HG03159 (cell line): ENCODE data around the gene BCAN.

Experiments
- ATAC-seq: cut with Tn5 transposase; IDR thresholded peaks from one replicate; pipeline ENCODE4 v1.9.1; 2021; ENCODE audit warnings: mild to moderate bottlenecking, moderate library complexity; ENCODE audit not compliant: unreplicated experiment

The BCAN gene

DNA sequence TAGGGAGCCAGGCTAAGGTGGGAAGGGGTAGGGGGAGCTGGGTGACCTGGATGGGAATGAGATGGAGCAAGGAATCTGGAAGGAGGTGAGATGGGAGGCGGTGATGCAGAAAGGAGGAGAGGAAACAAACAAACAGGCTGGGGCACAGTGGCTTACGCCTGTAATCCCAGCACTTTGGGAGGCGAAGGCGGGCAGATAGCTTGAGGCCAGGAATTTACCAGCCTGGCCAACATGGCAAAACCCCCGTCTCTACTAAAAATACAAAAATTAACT lies 52.7 kb downstream of the BCAN start:
- no peak for ATAC-seq

DNA sequence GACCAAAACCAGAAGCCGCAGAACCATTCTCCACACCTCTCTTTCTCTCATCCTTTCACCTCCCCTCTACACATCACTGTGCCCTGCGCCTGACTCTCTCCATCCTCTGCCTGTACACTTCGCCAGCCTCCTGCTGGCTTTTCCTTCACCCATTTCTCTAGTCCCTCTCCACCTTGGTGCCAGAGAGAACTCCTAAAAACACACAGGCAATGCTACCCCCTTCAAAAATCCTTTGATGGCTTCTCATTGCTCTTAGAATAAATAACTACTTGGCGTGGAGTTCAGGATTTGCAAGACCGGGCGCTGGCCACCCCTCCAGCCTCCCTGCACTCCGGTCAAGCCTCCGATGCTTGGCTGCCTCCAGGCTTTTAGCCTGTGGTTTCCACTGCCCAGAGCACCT lies 54.8 kb downstream of the BCAN start:
- ATAC-seq: no peak

DNA sequence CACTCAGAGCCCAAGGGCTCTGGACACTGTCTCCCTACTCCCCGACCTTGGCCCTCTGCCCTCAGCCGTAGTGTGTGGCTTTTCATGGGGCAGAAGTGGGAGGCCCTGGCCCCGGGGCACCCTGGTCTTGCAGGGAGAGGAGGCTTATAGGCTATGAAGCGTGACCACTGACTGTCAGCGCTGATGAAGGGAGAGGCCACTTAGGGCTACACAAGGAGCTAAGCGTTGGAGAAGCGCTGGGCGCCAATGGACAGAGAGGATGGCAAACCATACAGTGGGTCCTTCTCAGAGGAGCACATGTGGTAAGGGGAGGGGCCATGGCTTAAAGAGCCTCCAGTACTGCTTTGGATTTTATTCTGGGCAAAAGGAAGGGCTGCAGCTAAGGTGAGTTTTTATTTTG lies 55.6 kb downstream of the BCAN start:
- ATAC-seq: no peak

- no peak for ATAC-seq
These were observed 57.1 kb downstream of the BCAN start for GRCh38 chr1:156698995-156699394.

- no peak for ATAC-seq
These were observed 59.0 kb downstream of the BCAN start for GRCh38 chr1:156700736-156701531.

DNA sequence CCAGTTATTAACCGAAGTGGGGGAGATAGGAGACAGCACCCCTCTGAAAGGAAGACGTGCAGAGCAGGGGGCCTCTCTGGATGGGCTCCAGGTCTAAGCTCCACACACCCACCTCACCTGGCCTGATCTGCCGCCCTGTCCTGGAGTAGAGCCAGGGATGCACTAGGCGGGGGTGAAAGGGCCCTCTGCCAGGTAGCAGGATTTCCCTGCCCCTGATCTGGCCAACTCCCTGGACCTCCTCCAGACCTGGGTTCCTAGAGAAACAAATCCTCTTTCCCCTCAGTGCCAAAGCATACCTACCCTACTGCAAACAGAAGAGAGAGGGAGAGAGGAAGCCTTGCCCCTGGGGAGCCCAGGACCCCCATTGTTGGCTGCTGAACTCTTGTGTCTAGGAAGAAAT lies 61.4 kb downstream of the BCAN start:
- no peak for ATAC-seq

GRCh38 chr1:156703741-156704140 lies 61.8 kb downstream of the BCAN start:
- ATAC-seq: no peak

- ATAC-seq: no peak
These were observed 62.3 kb downstream of the BCAN start for GRCh38 chr1:156704166-156704711.

GRCh38 chr1:156704930-156705320 lies 63.0 kb downstream of the BCAN start:
- no peak for ATAC-seq

DNA sequence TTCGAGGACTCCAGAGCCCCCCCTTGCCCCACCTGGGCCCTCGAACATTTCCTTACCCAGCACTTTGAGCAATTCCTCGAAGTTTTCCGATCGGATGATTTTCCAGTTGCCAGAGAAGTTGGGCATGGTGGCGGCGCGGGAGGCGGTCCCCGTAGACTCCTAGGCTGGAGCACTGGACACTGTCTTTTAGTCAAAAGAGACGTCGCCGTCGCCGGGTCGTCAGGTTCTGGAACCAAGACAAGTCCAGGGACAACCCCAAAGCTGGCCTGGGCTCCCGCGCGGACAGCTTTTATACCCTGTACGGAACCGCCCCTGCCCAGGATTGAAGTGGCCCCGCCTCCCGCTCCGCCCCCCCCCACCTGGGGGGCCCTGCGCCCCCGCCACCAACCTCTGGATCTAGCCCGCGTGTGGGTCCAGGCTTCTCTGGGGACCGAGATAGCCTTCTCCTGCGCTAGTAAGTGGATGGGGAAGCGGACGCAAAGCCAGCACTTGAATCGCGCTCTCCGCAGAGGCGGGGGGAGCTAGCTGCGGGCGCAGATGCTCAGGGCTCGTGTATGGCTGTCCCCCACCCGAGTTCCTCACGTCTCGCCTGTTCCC lies 63.5 kb downstream of the BCAN start, which contains the start of gene CRABP2:
CRABP2 (minus strand) TSS at position 263 of the 597 bp plus-strand sequence; CDS start at position 126, 137 bp downstream.
- no peak for ATAC-seq

DNA sequence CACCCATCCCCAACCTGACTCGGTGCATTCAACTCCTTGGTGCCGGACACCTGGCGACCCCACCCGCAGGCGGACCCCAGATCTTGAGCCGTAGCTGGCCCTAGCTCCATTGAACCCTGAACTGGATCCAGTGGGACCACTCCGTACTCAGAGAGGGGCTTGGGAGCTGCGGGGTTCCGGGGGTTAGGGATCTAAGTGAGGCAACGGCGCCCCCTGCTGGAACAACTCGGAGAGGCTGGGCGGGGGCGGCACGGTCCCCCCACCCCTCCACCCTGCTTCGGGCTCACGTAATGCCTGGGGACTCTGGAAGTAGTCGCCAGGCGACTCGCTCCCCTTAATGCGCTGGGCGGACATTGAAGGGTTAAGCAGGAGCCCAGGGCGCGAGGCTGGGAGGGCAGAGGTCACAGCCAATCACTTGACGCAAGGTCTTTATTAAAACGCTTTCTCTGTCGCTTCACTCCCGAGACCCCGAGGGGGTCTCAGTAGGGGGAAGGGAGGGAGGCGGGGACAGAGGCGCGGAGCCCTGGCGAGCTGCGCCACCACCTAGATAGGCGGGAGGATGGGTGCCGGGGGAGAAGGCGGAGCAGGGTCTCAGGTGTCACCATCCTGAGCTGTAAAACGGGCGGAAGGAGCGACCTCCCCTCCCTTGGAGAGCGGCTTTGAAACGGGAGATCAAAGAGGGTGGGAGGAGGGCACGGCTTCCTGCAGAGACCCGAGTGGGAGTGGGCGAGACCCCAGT lies 64.2 kb downstream of the BCAN start:
- ATAC-seq: no peak

DNA sequence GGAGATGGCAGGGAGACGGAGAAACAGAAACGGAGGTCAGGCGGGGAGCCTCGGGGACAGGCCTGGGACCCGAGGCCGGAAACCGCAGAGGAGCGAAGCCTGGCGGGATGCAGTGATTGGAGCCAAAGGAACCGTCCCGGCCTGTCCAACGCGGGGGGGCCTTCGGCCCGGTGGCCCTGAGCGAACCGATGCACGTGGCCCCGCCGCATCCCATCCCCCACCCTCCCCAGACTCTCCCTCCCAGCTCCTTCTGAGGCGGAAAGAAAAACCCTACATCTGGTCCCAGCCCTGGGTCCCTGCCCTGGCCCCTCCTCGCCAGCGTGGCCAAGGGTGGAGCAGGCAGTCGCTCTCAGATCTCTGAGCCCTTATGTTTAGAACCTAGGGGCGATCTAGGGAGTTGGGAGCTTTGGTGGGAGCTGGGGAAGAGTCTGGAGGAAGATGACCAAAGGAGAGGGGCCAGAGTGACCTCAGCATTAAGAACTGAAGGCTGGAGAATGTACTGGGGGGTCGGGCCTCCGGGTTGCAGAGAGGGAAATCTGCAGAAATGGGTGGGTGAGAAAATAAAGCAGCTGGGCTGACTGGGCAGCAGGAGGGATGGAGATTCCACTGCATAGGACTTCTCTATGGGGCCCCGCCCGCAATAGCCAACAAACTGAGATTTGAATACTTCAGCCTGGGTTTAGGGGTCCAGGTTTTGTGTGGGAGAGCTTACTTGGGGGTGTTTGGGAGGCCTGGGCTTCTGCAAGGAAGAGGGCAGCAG lies 64.9 kb downstream of the BCAN start:
- no peak for ATAC-seq

DNA sequence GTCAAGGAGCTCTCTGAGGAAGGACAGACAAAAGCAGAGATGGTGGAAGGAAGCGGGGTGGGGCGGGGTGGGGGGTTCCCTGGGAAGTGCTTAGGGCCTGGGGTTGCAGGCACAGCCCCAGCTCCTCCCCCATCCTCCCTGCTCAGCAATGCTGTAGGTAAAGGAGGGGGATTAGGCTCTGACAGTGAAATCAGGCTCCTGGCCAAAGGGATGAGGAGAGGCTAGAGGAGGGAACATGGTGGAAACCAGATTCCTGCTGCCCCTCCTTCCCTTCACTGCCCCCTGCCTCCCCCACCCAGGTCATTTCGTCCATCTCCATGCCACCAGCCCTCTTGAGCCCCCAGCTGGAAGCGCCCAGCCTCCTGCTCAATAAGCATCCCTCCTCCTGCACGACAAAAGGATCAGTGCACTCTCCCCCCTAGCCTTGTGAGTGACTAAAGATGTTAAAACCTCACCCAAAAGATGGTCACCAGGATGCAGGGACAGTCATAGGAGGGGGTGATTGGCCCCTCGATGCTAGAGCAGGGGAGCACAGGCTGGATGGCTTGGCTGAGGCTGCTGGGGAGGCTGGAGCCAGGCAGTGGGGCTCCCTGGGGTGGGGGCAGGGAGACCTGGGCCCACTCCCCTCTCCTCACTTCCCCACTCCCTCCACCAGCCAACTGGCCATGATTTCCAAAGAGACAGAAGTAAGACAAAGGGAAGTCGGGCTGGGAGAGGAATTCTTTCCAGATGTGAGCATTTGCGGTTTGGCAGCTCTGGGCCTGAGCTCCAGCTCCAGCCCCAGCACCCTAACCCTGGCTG lies 65.7 kb downstream of the BCAN start:
- no peak for ATAC-seq

- ATAC-seq: no peak
These were observed 66.3 kb downstream of the BCAN start for GRCh38 chr1:156708218-156708661.

GRCh38 chr1:156709031-156709430 lies 67.1 kb downstream of the BCAN start:
- ATAC-seq: no peak
